ENCODE measurements around the gene PITPNC1. TPM values are rescaled to one million over a fixed set of nuclear protein-coding genes. Genes with fewer than 3 reads are reported as not detected.
A peak's percentile ranks its signal among the peaks of the same experiment; 100 is the strongest.

Gene PITPNC1
- total RNA-seq, 2 donors from 2014 or later: 12.5 to 18.1 TPM

DNA sequence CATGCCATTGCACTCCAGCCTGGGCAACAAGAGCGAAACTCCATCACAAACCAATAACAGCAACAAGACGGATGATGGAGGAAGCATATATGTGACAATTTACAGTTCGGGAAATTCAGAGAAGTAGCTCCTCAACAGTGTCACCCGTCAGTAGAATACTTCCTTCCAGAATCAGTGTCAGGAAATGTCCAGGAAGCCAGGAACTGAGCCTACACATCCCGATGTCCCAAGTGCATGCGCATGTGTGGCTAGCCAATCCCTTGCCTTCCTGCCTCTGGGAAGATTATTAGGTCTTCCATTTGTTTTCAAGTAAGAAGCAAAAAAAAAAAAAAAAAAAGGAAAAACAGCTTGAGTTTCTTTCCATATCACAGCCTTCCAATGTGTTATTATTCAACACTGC is 1.4 kb upstream of the PITPNC1 start:
- H3K4me3 ChIP-seq: no peak overlapping the region
- no peak for DNase-seq (ENCODE audit: low spot score)
- no peaks in the 10 kb centered on the region for H3K9me3 ChIP-seq
- peaks cover 0 to 28% of the 10 kb centered on the region in 2 donors for H3K4me1 ChIP-seq
- no peaks in the 10 kb centered on the region for H3K36me3 ChIP-seq
- H3K27me3 ChIP-seq: no peaks in the 10 kb centered on the region
- peak overlapping the region in 1 of 2 donors; percentile 97 for H3K27ac ChIP-seq
- TF ChIP-seq, protein P1, sequence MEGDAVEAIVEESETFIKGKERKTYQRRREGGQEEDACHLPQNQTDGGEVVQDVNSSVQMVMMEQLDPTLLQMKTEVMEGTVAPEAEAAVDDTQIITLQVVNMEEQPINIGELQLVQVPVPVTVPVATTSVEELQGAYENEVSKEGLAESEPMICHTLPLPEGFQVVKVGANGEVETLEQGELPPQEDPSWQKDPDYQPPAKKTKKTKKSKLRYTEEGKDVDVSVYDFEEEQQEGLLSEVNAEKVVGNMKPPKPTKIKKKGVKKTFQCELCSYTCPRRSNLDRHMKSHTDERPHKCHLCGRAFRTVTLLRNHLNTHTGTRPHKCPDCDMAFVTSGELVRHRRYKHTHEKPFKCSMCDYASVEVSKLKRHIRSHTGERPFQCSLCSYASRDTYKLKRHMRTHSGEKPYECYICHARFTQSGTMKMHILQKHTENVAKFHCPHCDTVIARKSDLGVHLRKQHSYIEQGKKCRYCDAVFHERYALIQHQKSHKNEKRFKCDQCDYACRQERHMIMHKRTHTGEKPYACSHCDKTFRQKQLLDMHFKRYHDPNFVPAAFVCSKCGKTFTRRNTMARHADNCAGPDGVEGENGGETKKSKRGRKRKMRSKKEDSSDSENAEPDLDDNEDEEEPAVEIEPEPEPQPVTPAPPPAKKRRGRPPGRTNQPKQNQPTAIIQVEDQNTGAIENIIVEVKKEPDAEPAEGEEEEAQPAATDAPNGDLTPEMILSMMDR (IDR thresholded peaks at IDR 0.05): no peak

DNA sequence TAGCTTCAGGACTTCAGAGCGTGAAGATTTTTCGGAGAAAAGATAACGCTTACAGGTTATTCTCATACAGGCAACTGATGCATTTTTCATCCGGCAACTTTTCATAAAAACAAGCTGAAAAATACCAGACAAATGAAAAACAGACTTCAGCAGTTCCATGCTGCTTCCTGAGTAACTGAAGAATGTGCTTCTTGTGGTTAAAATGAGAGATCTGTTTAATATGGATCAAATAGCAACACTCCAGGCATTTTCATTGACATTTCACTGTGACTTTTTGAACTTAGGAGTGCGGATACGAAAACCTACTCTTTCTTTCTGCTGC is 705 bp upstream of the PITPNC1 start:
- Histone ChIP-seq H3K36me3 (no peaks in the 10 kb centered on the region), H3K4me3 (peak overlapping the region; percentile 84), H3K27ac (peak overlapping the region; percentile 97), H3K4me1 (peaks cover 0 to 28% of the 10 kb centered on the region in 2 donors), H3K9me3 (no peaks in the 10 kb centered on the region), H3K27me3 (no peaks in the 10 kb centered on the region)
- DNase-seq (ENCODE audit: low spot score): no peak
- TF ChIP-seq, protein P1 (IDR thresholded peaks at IDR 0.05): no peak

DNA sequence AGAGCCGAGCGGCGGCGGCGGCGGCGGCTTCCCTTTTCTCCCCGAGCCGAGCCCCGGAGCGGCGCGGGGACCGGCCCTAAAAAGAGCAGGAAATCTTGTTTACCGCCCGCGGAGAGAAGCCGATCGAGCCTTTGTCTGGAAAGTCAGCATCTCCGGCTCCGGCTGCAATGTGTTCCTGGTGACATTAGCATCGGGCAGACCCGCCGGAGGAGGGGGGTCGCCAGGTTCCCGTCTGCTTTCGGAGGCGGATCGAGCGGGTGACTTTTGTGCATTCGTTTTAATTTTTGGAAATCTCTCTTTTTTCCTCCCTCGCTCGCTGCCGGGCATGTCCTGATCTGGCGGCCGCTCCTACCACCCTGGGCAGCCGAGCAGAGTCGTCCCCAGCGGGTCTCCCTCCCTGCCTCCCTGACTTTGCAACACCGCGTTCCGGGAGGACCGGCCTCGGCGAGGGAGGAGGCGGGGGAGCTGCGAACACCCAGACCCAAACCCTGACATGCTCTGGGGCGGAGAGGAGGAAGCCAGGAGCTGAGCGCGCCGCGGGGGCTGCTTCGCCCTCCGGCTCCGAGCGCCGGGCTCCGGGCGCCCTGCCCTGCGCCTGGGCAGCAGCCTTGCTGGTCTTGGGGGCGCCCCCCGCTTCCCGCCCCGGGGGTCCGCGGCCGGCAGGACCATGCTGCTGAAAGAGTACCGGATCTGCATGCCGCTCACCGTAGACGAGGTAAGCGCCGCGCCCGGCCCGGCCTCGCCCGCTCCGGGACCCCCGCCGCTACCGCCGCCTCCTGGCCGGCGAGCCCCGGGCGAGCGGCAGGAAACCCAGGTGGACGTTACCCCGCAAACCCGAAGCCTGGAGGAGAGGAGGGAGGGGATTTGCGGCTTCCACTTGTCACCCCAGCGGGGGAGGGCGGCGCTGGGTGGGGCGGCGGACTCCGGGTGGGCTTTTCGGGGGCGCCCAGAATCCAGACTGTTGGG is 690 bp downstream of the PITPNC1 start:
- no peak for DNase-seq (ENCODE audit: low spot score)
- Histone ChIP-seq H3K4me3 (peak overlapping the region; percentile 84), H3K4me1 (peaks cover 0 to 28% of the 10 kb centered on the region in 2 donors), H3K27ac (peak overlapping the region; percentile 97), H3K27me3 (no peaks in the 10 kb centered on the region), H3K9me3 (no peaks in the 10 kb centered on the region), H3K36me3 (no peaks in the 10 kb centered on the region)
- TF ChIP-seq, protein P1 (IDR thresholded peaks at IDR 0.05): peak in 1 of 2 donors; percentile 22

DNA sequence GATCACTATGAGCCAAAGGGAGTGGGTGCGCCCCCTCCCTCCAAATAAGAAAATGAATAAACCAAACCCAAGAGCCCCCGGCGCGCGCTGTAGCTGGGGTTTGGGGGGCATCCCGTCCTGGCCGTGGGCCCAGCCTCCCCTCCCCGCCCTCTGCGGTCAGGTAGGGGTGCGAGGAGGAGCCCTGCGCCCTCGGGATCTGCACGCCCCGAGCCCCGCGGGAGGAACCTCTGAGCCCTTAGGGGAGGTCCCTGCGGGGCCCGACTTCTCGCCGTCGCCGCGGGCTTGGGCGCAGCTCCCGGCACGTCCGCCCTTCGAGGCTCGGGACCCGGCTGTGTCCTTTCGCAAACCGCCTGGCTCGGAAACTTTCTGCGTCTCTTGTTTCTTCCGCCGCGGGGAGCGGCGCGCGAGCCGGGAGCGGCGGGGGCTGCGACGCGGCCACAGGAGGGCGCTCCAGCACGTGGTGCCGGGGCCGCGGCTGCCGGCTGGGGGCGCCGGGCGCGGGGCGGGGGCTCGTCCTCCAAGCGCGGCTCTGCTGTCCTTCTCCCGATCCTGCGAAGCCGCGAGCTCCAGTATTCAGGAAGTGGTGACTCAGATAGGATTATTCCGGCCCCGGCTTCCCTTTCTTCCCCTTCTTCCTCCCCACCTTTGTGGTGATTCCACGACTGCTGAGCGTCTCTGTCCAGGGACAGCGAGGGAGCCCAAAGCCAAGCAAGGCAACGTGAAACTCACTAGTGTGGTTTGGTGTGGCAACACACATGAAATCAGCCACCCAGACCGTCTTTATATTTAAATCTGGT is 1.6 kb downstream of the PITPNC1 start:
- Histone ChIP-seq H3K4me1 (peaks cover 0 to 28% of the 10 kb centered on the region in 2 donors), H3K4me3 (peak overlapping the region; percentile 84), H3K9me3 (no peaks in the 10 kb centered on the region), H3K27me3 (no peaks in the 10 kb centered on the region), H3K36me3 (no peaks in the 10 kb centered on the region), H3K27ac (peak overlapping the region; percentile 97)
- TF ChIP-seq, protein P1 (IDR thresholded peaks at IDR 0.05): peak; percentile 74 to 93
- DNase-seq (ENCODE audit: low spot score): peak; percentile 81

DNA sequence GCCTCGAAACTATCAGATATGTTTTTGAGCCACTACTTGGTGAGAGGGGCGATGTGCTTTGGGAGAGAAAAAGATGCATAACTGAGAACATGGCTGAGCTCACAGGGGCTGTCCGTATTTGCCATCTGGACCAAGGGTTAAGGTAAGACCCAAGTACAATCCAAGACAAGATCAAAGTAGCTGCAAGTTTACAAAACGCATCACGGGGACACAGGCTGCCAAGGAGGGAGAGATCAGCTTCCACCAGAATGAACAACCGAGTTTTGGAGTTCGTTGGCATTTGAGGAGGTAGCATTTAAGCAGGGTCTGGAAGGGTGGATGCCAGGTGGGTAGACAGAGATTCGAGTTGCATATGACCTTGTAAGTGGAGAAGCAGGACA is 2.2 kb downstream of the PITPNC1 start:
- peak overlapping the region; percentile 84 for H3K4me3 ChIP-seq
- no peaks in the 10 kb centered on the region for H3K36me3 ChIP-seq
- TF ChIP-seq, protein P1 (IDR thresholded peaks at IDR 0.05): no peak
- H3K9me3 ChIP-seq: no peaks in the 10 kb centered on the region
- H3K27ac ChIP-seq: peak overlapping the region; percentile 97
- no peak for DNase-seq (ENCODE audit: low spot score)
- H3K27me3 ChIP-seq: no peaks in the 10 kb centered on the region
- peaks cover 0 to 28% of the 10 kb centered on the region in 2 donors for H3K4me1 ChIP-seq

Data from right atrium auricular region (tissue), 2 donors.